HG02884 (cell line): Measurements from ENCODE around the gene GRHL1.
"Not testable (repeated sequence)": the region's sequence is repeated elsewhere in the genome, so short reads cannot be mapped to it uniquely, and the experiment has no call there.

Source experiments
- ATAC-seq: cut with Tn5 transposase; IDR thresholded peaks from one replicate; pipeline ENCODE4 v1.9.1; 2021; ENCODE audit warnings: mild to moderate bottlenecking, moderate library complexity; ENCODE audit not compliant: unreplicated experiment

The GRHL1 gene

GRCh38 chr2:10019602-10020400, 68.3 kb downstream of the GRHL1 start:
- ATAC-seq: no peak

GRCh38 chr2:10022041-10022421, 70.5 kb downstream of the GRHL1 start:
- ATAC-seq: no peak

GRCh38 chr2:10022445-10022844, 71.0 kb downstream of the GRHL1 start:
- no peak for ATAC-seq

GRCh38 chr2:10022966-10023662, 71.6 kb downstream of the GRHL1 start:
- no peak for ATAC-seq

- ATAC-seq: no peak
Measured at GRCh38 chr2:10026940-10027569, 75.6 kb downstream of the GRHL1 start.

GRCh38 chr2:10027660-10028330, 76.3 kb downstream of the GRHL1 start:
- no peak for ATAC-seq

- ATAC-seq: no peak
Measured at GRCh38 chr2:10028407-10028987, 77.0 kb downstream of the GRHL1 start.

GRCh38 chr2:10028988-10029874, 77.7 kb downstream of the GRHL1 start:
- ATAC-seq: peak; percentile 90

- no peak for ATAC-seq
Measured at GRCh38 chr2:10029875-10030223, 78.4 kb downstream of the GRHL1 start.

GRCh38 chr2:10030311-10030736, 78.8 kb downstream of the GRHL1 start:
- ATAC-seq: no peak

GRCh38 chr2:10030798-10031197, 79.3 kb downstream of the GRHL1 start:
- ATAC-seq: not testable (repeated sequence)

- no peak for ATAC-seq
Measured at GRCh38 chr2:10031886-10032745, 80.6 kb downstream of the GRHL1 start.

- ATAC-seq: no peak
Measured at GRCh38 chr2:10032746-10033105, 81.2 kb downstream of the GRHL1 start.

- no peak for ATAC-seq
Measured at GRCh38 chr2:10033251-10034006, 81.9 kb downstream of the GRHL1 start.

- no peak for ATAC-seq
Measured at GRCh38 chr2:10034333-10035052, 83.0 kb downstream of the GRHL1 start.

GRCh38 chr2:10035053-10035422, 83.5 kb downstream of the GRHL1 start:
- ATAC-seq: no peak

- ATAC-seq: no peak
Measured at GRCh38 chr2:10035633-10036032, 84.1 kb downstream of the GRHL1 start.
